Hepatocyte (in vitro differentiated cells): ENCODE measurements around the gene SORT1. TPM values are rescaled to one million over a fixed set of nuclear protein-coding genes. Genes with fewer than 3 reads are reported as not detected.

Source experiments
- DNase-seq: peaks from one replicate; pipeline ENCODE4 v3.0.0-alpha.2; 2016; ENCODE audit warnings: low spot score
- H2AFZ ChIP-seq: fragments of 200-600 bp; sonication (generic); 2 replicates; pipeline ENCODE4 v1.6.0; 2016; ENCODE audit warnings: antibody characterized with exemption, mild to moderate bottlenecking
- H3K27ac ChIP-seq: fragments of 200-600 bp; sonication (generic); 2 replicates; pipeline ENCODE4 v1.5.1; 2016; ENCODE audit warnings: mild to moderate bottlenecking
- H3K27me3 ChIP-seq: fragments of 200-600 bp; sonication (generic); 2 replicates; pipeline ENCODE4 v1.6.1; 2016
- H3K36me3 ChIP-seq: fragments of 200-600 bp; sonication (generic); replicated peaks from 2 replicates; pipeline ENCODE4 v1.5.1; 2016; ENCODE audit warnings: low read depth; ENCODE audit not compliant: insufficient read depth
- H3K4me1 ChIP-seq: fragments of 200-600 bp; sonication (generic); 2 replicates; pipeline ENCODE4 v1.5.1; 2016; ENCODE audit warnings: mild to moderate bottlenecking, moderate library complexity; ENCODE audit not compliant: insufficient read depth
- H3K4me2 ChIP-seq: fragments of 200-600 bp; sonication (generic); 2 replicates; pipeline ENCODE4 v1.6.0; 2016
- H3K4me3 ChIP-seq: fragments of 200-600 bp; sonication (generic); 2 replicates; pipeline ENCODE4 v1.5.1; 2016; ENCODE audit warnings: mild to moderate bottlenecking
- H3K79me2 ChIP-seq: fragments of 200-600 bp; sonication (generic); 2 replicates; pipeline ENCODE4 v1.6.0; 2017; ENCODE audit warnings: mild to moderate bottlenecking
- H3K9me2 ChIP-seq: fragments of 200-600 bp; sonication (generic); replicated peaks from 2 replicates; pipeline ENCODE4 v1.6.0; 2017; ENCODE audit warnings: mild to moderate bottlenecking; ENCODE audit not compliant: insufficient read depth
- H3K9me3 ChIP-seq: fragments of 200-600 bp; sonication (generic); 2 replicates; pipeline ENCODE4 v1.5.1; 2016; ENCODE audit warnings: low read depth, mild to moderate bottlenecking
- H4K20me1 ChIP-seq: fragments of 200-600 bp; sonication (generic); 2 replicates; pipeline ENCODE4 v1.6.0; 2016; ENCODE audit warnings: mild to moderate bottlenecking; ENCODE audit not compliant: insufficient read depth, poor library complexity, severe bottlenecking
- EZH2 ChIP-seq: fragments of 200-600 bp; sonication (generic); IDR thresholded peaks from 2 replicates; pipeline ENCODE4 v1.6.1; 2016; ENCODE audit warnings: antibody characterized with exemption, mild to moderate bottlenecking, borderline replicate concordance
- EZH2phosphoT487 ChIP-seq: fragments of 200-600 bp; sonication (generic); IDR thresholded peaks from one replicate; pipeline ENCODE4 v1.6.1; 2018; ENCODE audit warnings: antibody characterized with exemption, mild to moderate bottlenecking, low read depth, moderate library complexity; ENCODE audit not compliant: unreplicated experiment, severe bottlenecking
- WGBS: methylation state at CpG from one replicate; pipeline ENCODE4 v1.1.6; 2016; ENCODE audit warnings: low lambda C conversion rate; ENCODE audit errors: missing lambda C conversion rate; 5-methylcytosine and 5-hydroxymethylcytosine counted together
- polyA plus RNA-seq: library from polyadenylated mRNA; unstranded; fragments of >200 nt; fragmentation: Nextera tagmentation; extraction: Ambion mirVana; gene quantifications from 2 replicates; pipeline ENCODE4 v1.2.1, GENCODE V29; 2016
- total RNA-seq: library from RNA; depleted of rRNA; stranded (reverse); fragments of >200 nt; gene quantifications from 2 replicates; pipeline ENCODE4 v1.2.3, GENCODE V29; 2014
- TF ChIP-seq, protein P1 (sequence below): fragments of 200-600 bp; sonication (generic); IDR thresholded peaks from 2 replicates; pipeline ENCODE4 v1.5.1; 2016; ENCODE audit warnings: antibody characterized with exemption, mild to moderate bottlenecking; ENCODE audit not compliant: poor library complexity

Gene SORT1
- total and polyA plus RNA-seq, 2 experiments from 2014 or later = 43.7 to 59.3 TPM

DNA sequence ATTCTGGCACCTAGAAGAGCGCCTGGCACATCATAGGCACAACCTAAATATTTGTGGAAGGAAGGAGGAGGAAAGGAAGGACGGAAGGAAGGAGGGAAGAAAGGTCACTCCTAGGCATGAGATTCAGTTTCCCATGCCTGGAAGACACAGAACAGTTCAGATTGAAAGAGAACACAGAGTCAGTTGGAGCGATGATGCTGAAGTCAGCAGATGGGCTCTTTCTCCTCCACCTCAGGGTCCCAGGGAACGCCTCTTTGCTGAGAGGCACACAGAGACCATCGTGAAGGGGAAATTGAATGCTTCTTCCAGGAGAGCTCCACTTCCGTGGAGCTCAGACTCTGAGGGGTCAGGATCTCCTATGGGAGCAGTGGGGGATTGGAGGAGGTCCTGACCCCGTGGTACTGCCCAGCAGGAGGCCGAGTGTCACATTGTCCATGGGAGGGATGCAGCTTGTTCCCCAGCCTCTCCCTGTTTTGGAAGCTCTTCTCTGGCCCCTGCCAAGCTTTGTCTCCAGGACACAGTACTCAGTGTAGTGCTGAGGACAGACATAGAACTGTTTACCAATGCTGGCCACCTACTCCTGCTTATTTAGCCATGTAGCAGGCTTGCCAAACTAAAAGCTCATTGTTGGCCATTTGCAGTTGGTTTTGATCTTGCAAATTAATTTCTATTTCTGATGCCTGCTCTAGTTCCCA is 93.3 kb downstream of the SORT1 start:
- Histone ChIP-seq H4K20me1 (no peaks in the 10 kb centered on the region), H3K4me3 (no peak overlapping the region), H3K9me2 (no peaks in the 10 kb centered on the region), H3K27ac (no peak overlapping the region), H2AFZ (no peak overlapping the region), H3K4me2 (no peak overlapping the region), H3K79me2 (no peaks in the 10 kb centered on the region), H3K27me3 (no peaks in the 10 kb centered on the region), H3K4me1 (peaks cover 31% of the 10 kb centered on the region), H3K9me3 (no peaks in the 10 kb centered on the region), H3K36me3 (no peaks in the 10 kb centered on the region)
- 79% methylated on average over 8 of the region's 8 CpGs for WGBS
- no peak for DNase-seq
- TF ChIP-seq, protein P1, sequence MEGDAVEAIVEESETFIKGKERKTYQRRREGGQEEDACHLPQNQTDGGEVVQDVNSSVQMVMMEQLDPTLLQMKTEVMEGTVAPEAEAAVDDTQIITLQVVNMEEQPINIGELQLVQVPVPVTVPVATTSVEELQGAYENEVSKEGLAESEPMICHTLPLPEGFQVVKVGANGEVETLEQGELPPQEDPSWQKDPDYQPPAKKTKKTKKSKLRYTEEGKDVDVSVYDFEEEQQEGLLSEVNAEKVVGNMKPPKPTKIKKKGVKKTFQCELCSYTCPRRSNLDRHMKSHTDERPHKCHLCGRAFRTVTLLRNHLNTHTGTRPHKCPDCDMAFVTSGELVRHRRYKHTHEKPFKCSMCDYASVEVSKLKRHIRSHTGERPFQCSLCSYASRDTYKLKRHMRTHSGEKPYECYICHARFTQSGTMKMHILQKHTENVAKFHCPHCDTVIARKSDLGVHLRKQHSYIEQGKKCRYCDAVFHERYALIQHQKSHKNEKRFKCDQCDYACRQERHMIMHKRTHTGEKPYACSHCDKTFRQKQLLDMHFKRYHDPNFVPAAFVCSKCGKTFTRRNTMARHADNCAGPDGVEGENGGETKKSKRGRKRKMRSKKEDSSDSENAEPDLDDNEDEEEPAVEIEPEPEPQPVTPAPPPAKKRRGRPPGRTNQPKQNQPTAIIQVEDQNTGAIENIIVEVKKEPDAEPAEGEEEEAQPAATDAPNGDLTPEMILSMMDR = no peak

DNA sequence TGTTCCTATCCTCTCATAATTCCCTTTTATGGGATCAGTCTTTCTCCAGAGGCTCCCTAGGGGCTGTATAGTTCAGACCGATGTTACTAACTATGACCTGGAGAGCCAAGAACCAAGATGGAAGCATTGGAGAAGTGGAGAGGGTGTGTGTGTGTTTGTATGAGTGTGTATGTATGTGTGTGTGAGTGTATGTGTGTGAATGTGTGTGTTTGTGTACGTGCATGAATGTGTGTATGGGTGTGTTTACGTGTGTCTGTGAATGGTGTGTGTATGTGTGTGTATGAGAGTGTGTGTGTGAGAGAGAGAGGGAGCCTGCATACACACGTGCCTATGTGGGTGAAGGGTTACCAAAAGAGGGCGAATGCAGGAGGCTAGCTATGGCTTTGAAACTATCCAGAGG is 95.8 kb downstream of the SORT1 start:
- H3K27ac ChIP-seq = no peak overlapping the region
- no peaks in the 10 kb centered on the region for H3K79me2 ChIP-seq
- H3K4me2 ChIP-seq = no peak overlapping the region
- no peaks in the 10 kb centered on the region for H3K36me3 ChIP-seq
- no peaks in the 10 kb centered on the region for H3K9me3 ChIP-seq
- no peak overlapping the region for H3K4me3 ChIP-seq
- 90% methylated on average over 5 of the region's 5 CpGs for WGBS
- H3K4me1 ChIP-seq = peaks cover 23% of the 10 kb centered on the region
- no peak for DNase-seq
- H3K9me2 ChIP-seq = no peaks in the 10 kb centered on the region
- no peak overlapping the region for H2AFZ ChIP-seq
- no peak for TF ChIP-seq EZH2phosphoT487
- TF ChIP-seq, protein P1 = no peak
- TF ChIP-seq EZH2 = no peak
- no peaks in the 10 kb centered on the region for H3K27me3 ChIP-seq
- no peaks in the 10 kb centered on the region for H4K20me1 ChIP-seq

DNA sequence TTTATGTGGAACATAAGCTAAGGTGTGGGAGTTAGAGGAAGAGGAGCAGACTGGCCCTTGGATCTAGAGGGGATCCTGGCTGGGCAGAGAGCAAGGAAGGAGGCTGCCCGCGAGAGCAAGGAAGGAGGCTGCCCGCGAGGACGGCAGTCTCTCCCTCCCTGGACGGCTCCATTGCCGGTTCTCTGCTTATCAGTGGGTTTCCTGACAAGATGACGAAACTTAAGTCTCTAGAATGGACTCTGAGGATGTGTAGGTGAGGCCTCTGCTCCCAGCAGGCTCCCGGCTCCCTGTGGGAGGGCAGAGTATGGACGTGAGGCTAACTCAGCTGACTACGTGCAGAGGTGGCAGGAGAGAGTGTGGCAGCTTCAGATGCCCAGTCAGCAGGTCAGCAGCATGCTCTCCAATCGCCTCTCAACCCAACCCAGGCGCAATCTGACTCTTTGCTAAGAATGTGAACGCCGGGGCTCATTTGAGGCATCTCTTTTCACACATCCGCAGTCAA is 97.0 kb downstream of the SORT1 start:
- Histone ChIP-seq H2AFZ (no peak overlapping the region), H4K20me1 (no peaks in the 10 kb centered on the region), H3K4me1 (peaks cover 16% of the 10 kb centered on the region), H3K27ac (no peak overlapping the region), H3K9me2 (no peaks in the 10 kb centered on the region), H3K4me3 (no peak overlapping the region), H3K27me3 (no peaks in the 10 kb centered on the region), H3K4me2 (no peak overlapping the region), H3K79me2 (no peaks in the 10 kb centered on the region), H3K36me3 (no peaks in the 10 kb centered on the region), H3K9me3 (no peaks in the 10 kb centered on the region)
- DNase-seq = no peak
- TF ChIP-seq EZH2 (no peak), EZH2phosphoT487 (no peak)
- TF ChIP-seq, protein P1 = no peak
- 81% methylated on average over 16 of the region's 16 CpGs for WGBS
